GM21360 (cell line): ENCODE measurements around the gene FAM156A.
"Not testable (repeated sequence)": the region's sequence is repeated elsewhere in the genome, so short reads cannot be mapped to it uniquely, and the experiment has no call there.

Source experiments
- ATAC-seq: cut with Tn5 transposase; IDR thresholded peaks from one replicate; pipeline ENCODE4 v1.9.1; 2021; ENCODE audit warnings: mild to moderate bottlenecking, moderate library complexity; ENCODE audit not compliant: unreplicated experiment

FAM156A gene

DNA sequence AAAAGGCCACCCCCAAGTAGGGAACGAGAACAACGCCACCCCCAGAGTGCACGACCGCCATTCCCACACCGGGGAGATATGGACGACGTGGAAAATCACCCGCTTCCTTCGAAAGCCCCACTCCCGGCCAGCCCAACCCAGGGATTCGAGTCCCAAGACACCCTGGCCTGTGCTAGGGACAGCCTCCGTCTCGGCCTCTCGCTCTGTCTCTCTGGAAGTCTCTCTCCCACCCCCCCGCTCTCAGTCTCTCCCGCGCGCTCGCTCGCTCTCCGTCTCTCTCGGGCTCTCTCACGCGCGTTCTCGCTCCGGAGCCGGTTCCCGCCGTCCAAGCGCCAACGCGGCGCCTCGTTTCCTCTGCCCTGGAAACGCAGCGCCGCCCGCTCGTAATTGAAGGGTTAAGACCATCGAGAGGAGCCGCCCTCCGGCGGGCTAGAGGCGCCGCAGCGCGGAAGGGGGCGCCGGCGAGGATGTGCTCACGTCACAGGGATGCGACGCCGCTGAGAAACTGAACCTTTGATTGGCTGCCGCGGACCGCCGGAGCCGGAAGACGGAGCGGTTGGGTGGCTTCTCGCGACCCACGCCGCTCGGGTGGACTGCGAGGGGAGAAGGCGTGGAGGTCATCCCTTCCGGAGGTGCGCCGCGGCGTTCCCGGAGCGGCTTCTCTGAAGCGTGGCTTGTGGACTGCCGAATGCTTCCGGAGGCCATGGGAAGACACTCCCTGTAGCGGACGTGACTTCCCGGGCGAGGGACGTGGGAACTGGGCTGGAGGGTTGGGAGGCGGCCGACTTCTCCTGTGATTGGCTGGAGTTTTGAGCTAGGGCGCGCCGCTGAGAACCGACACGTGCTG lies at the start of gene FAM156A:
FAM156A (minus strand) TSS at position 406 of the 847 bp plus-strand sequence. CDS start 9,930 bp downstream, outside the sequence.
- ATAC-seq: peak; percentile 71

DNA sequence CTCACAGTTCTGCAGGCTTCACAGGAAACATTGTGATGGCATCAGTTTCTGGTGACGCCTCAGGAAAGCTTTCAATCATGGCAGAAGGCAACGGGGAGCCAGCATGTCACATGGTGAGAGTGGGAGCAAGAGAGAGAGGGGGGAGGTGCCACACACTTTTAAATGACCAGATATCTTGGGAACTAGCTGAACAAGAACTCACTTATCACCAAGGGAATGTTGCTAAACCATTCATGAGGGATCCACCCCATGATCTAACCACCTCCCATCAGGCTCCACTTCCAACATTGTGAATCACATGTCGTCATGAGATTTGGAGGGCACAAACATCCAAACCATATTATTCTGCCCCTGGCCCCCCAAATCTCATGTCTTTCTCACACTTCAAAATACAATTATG lies 47.0 kb upstream of the FAM156A start:
- no peak for ATAC-seq

- ATAC-seq: no peak
Observed at GRCh38 chrX:53004811-53005210, 46.5 kb upstream of the FAM156A start.

GRCh38 chrX:53004038-53004437 lies 45.7 kb upstream of the FAM156A start:
- no peak for ATAC-seq

DNA sequence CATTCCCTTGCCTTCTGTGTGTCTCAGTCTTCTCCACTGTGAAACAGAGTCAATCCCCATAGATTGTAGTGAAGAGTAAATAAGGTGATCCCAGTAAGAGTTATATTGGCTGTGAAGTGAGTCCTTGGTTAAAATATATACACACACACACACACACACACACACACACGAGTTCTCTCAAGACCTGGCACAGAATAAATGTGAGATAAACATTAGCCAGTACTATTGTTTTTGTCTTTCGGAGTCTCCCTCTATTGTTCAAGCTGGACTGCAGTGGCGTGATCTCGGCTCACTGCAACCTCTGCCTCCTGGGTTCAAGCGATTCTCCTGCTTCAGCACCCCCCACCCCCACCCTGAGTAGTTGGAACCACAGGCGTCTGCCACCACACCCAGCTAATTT lies 44.8 kb upstream of the FAM156A start:
- no peak for ATAC-seq

DNA sequence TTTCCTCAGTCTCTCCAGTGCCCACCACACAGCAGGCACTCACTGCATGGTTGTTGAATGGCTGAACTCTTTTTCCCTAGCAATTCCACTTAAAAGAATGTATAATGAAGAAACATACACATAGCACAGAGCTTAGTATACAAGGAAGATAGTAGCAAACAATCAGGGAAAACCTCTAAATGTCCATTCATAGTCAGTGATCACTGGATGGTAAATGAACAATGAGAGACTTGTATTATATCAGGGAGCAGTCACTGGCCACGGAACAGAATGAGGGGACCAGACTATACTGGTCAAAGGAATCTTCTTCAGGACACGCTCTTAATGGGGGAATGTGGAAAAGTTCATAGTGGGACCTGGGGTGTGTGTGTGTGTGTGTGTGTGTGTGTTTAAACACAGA lies 43.6 kb upstream of the FAM156A start:
- ATAC-seq: no peak

GRCh38 chrX:53000447-53001135 lies 42.3 kb upstream of the FAM156A start:
- no peak for ATAC-seq

DNA sequence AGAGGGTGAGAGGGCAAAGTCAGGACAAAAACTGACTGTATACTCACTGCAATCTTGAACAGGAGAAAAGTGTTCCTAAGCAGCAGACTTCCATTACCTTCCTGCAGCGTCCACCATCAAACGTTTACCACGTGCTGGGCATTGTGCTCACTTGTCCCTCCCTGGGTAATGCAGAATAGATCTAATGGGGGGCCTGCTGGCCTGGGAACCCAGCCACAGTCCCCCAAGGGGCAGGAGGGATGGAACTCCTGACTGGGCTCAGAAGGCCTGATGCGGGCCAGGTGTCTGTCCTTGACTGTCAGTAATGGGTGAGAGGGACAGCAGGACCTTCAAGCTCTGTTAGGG lies 37.6 kb upstream of the FAM156A start:
- ATAC-seq: no peak

GRCh38 chrX:52995135-52995986 lies 37.0 kb upstream of the FAM156A start:
- ATAC-seq: peak; percentile 91

DNA sequence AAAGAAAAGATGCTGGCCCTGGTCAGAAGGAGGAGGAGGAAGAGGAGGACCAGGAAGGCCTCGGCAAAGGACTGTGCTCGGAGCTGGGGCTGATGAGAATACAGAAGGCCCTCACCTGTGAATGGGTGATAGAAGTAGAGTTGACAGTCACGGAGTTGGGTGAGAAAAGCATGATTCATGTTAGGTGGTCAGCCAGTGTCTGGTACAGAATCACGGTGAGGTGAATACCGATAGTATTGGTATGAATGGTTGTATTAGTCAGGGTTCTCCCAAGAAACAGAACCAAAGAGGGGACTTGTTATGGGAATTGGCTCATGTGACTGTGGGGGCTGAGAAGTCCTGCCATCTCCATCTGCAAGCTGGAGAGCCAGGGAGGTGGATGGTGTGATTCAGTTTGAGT lies 32.5 kb upstream of the FAM156A start:
- ATAC-seq: no peak

GRCh38 chrX:52990011-52990631 lies 31.8 kb upstream of the FAM156A start:
- ATAC-seq: peak; percentile 80

DNA sequence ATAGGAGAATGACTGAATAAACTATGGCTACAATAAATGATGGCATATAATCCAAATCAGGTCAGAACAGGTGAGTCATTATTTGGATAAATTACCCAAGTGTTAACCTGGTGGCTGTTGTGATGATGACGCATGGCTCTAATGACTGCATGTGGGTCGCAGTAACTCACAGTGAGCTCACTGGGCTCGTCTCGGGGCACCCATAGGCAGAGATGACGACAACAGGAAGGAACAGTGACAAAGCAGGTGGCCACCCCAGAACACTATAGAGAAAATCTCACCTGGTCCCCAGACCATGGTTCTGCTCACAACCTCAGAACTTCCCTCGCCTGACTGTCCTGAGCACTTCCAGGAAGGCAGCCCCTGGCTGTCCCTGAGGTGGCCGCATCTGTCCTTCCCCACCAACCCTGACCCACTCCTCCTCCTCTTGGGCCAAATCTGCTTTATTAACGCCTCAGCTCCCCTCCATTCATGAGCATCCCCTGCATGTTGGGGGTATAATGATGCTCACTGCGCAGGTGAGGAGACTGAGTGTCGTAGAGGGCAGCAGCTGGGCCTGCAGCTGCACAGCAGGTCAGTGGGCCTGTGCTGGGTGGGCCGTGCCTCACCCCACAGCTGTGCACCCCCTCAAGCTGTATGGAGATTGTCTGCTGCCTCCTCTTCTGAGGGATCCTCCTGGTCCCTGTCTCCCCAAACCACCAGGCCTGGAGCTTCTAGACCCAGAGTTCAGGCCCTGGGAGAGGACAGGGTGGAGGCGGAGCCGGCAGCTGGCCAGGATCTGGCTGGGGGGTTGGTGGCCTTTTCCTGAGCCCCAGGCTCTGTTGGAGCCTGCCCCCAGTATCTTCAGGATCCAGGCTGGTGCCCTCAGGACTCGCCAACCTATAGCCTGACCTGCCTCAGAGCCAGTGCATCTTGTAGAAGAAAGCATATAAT lies 30.9 kb upstream of the FAM156A start:
- no peak for ATAC-seq

- ATAC-seq: no peak
Observed at GRCh38 chrX:52983321-52984000, 25.1 kb upstream of the FAM156A start.

GRCh38 chrX:52979993-52980392 lies 21.7 kb upstream of the FAM156A start:
- ATAC-seq: no peak

- no peak for ATAC-seq
Observed at GRCh38 chrX:52979568-52979967, 21.2 kb upstream of the FAM156A start.

- ATAC-seq: no peak
Observed at GRCh38 chrX:52977953-52978352, 19.6 kb upstream of the FAM156A start.

GRCh38 chrX:52975576-52975975 lies 17.3 kb upstream of the FAM156A start:
- ATAC-seq: not testable (repeated sequence)

DNA sequence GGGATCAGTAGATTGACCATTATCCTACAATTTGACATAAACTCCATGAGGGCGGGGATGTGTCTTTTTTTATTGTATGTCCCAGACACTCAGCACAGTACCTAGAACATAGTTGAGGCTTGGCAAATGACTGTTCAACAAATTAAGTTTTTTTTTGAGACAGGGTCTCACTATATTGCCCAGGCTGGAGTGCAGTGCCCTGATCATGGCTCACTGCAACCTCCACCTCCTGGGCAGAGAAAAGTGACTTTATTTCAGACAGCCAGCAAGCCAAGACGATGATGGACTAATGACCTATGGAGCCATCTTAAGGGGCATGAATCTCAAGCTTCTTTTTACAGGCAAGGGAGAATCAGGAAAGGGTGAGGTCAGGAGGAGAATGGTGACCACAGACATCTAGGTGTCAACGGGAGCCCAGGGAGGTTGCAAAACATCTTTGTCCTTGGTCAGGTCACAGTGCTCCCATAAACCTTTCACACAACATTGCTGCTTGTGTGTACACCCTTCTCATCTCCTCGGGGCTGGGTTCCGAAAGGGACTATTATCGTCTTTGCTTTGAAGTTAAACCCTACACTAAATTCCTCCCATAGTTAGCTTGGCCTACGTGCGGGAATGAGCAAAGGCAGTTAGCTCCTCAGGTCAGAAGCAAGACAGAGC lies 16.1 kb upstream of the FAM156A start:
- not testable (repeated sequence) for ATAC-seq

DNA sequence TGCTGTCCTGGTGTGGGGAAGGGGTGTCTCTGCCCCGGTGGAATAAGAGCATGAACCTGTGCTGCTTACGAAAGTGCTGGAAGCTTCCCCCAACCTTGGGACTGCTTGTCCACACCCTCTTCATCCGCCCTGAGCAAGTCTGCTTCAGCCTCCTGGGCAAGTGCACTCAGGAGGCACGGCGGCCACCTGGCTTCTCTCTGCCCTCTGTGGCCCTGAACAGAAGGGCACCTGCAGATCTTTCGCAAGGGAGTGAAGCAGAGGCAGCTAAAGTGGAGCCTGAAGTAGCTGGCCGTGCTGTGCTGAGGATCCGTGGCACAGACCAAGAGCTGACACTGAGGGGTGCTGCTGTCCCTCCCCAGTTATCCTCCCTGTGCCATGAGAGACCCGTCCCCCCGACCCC lies 9.6 kb upstream of the FAM156A start:
- ATAC-seq: not testable (repeated sequence)
